GM12878 (cell line): ENCODE results near the gene PTPRM. TPM values are rescaled to one million over a fixed set of nuclear protein-coding genes. Genes with fewer than 3 reads are reported as not detected.

Experiments
- ATAC-seq: fragments of 200-7000 bp; cut with Tn5 transposase; 3 replicates; pipeline ENCODE4 v1.9.1; 2020; ENCODE audit warnings: mild to moderate bottlenecking, moderate library complexity
- BruUV-seq: library from RNA; stranded (reverse); fragments of 400-500 nt; replicated peaks from 2 replicates; lab custom pipeline; 2021; lab: Mats Ljungman, UMichigan
- CTCF ChIA-PET: fragments of 300-600 bp; sonication (Branson Sonifier 250); formaldehyde crosslinking; extraction: SDS; loops from one replicate; lab custom pipeline; 2021; ENCODE audit warnings: inconsistent platforms; lab: Yijun Ruan, JAX
- POLR2A ChIA-PET: fragments of 350-600 bp; formaldehyde crosslinking; extraction: SDS; loops from one replicate; lab custom pipeline; 2021; ENCODE audit warnings: inconsistent platforms; lab: Charles Lee
- RAD21 ChIA-PET: fragments of 300-600 bp; sonication (Branson Sonifier 250); formaldehyde crosslinking; loops from one replicate; lab custom pipeline; 2023; ENCODE audit warnings: antibody characterized with exemption; ENCODE audit not compliant: unreplicated experiment; lab: Charles Lee
- SMC1A ChIA-PET: fragments of 300-600 bp; sonication (Branson Sonifier 250); formaldehyde crosslinking; loops from one replicate; lab custom pipeline; 2023; ENCODE audit not compliant: unreplicated experiment, uncharacterized antibody; lab: Charles Lee
- DNase-seq: peaks from one replicate; pipeline ENCODE4 v3.0.0-alpha.2; 2011; ENCODE audit warnings: low read depth, low spot score
- FAIRE-seq: peaks from 3 replicates; lab custom pipeline; 2011; peaks lifted over from hg19 to GRCh38; lab: Jason Lieb, UNC
- H2AFZ ChIP-seq: 2 replicates; pipeline ENCODE4 v1.6.0; 2011; ENCODE audit warnings: low read depth, low read length, control low read depth; ENCODE audit not compliant: control insufficient read depth
- H3K27ac ChIP-seq: 2 replicates; pipeline ENCODE4 v1.5.1; 2011; ENCODE audit warnings: control low read depth; ENCODE audit not compliant: control insufficient read depth, insufficient read depth
- H3K27me3 ChIP-seq, 2 experiments: replicated peaks in 1 of 2; 2 replicates each; pipeline versions ENCODE4 v1.6.0 to v1.6.1; 2011; ENCODE audit warnings: low read length in 1 of 2; ENCODE audit not compliant: control insufficient read depth in 2 of 2, insufficient read depth in 2 of 2
- H3K36me3 ChIP-seq, 2 experiments: 2 replicates each; pipeline ENCODE4 v1.5.1; 2011; ENCODE audit warnings: low read length in 1 of 2; ENCODE audit not compliant: control insufficient read depth in 2 of 2, insufficient read depth in 2 of 2
- H3K4me1 ChIP-seq: 2 replicates; pipeline ENCODE4 v1.6.1; 2011; ENCODE audit warnings: mild to moderate bottlenecking, low read length, moderate library complexity, mixed read lengths; ENCODE audit not compliant: control insufficient read depth, insufficient read depth
- H3K4me2 ChIP-seq: 2 replicates; pipeline ENCODE4 v1.6.0; 2011; ENCODE audit warnings: control low read depth; ENCODE audit not compliant: control insufficient read depth, insufficient read depth
- H3K4me3 ChIP-seq: fragments of 200-600 bp; sonication (generic); 2 replicates; pipeline ENCODE4 v1.5.1; 2016
- H3K79me2 ChIP-seq: 2 replicates; pipeline ENCODE4 v1.6.0; 2011; ENCODE audit warnings: low read length; ENCODE audit not compliant: control insufficient read depth, insufficient read depth
- H3K9ac ChIP-seq: 2 replicates; pipeline ENCODE4 v1.8.0; 2011; ENCODE audit warnings: low read length, control low read depth, mixed read lengths; ENCODE audit not compliant: control insufficient read depth, insufficient read depth
- H3K9me3 ChIP-seq: replicated peaks from 3 replicates; pipeline ENCODE4 v1.5.1; 2011; ENCODE audit warnings: mild to moderate bottlenecking, low read length; ENCODE audit not compliant: control insufficient read depth, insufficient read depth
- H4K20me1 ChIP-seq: 2 replicates; pipeline ENCODE4 v1.6.0; 2011; ENCODE audit not compliant: control insufficient read depth, insufficient read depth
- CUX1 ChIP-seq: IDR thresholded peaks from 2 replicates; pipeline ENCODE4 v1.6.1; 2012; ENCODE audit warnings: improper control_type of control experiment, low read depth, low read length; ENCODE audit not compliant: insufficient replicate concordance
- EGR1 ChIP-seq, 2 experiments: IDR thresholded peaks; 1 replicate in 1 of 2; 2 replicates in 1 of 2; pipeline ENCODE4 v1.6.1; 2011 to 2012; ENCODE audit warnings: low read depth in 2 of 2, low read length in 2 of 2, borderline replicate concordance in 1 of 2, mild to moderate bottlenecking in 1 of 2, moderate library complexity in 1 of 2
- FOXM1 ChIP-seq: IDR thresholded peaks from 2 replicates; pipeline ENCODE4 v1.6.1; 2012; ENCODE audit warnings: low read depth, mild to moderate bottlenecking, inconsistent platforms, low read length, moderate library complexity
- HDGF ChIP-seq: fragments of 450-650 bp; IDR thresholded peaks from 2 replicates; pipeline ENCODE4 v1.6.1; 2016; ENCODE audit warnings: antibody characterized with exemption
- KDM1A ChIP-seq: fragments of 200-600 bp; sonication (generic); IDR thresholded peaks from 2 replicates; pipeline ENCODE4 v1.6.1; 2016; ENCODE audit warnings: borderline replicate concordance
- NFYB ChIP-seq: IDR thresholded peaks from 2 replicates; pipeline ENCODE4 v1.6.1; 2011; ENCODE audit warnings: low read depth, mild to moderate bottlenecking, low read length, improper control_type of control experiment, moderate library complexity; ENCODE audit not compliant: insufficient read depth
- POLR2AphosphoS2 ChIP-seq: IDR thresholded peaks from 2 replicates; pipeline ENCODE4 v1.6.1; 2011; ENCODE audit warnings: low read depth, mild to moderate bottlenecking, low read length, improper control_type of control experiment, moderate library complexity
- RB1 ChIP-seq: fragments of 450-650 bp; formaldehyde crosslinking; IDR thresholded peaks from 2 replicates; pipeline ENCODE4 v1.6.1; 2017; ENCODE audit warnings: mild to moderate bottlenecking, borderline replicate concordance
- SMAD5 ChIP-seq: IDR thresholded peaks from 2 replicates; pipeline ENCODE4 v1.6.1; 2016; ENCODE audit warnings: antibody characterized with exemption, low read depth
- SPI1 ChIP-seq: IDR thresholded peaks from 2 replicates; pipeline ENCODE4 v1.6.1; 2011; ENCODE audit warnings: low read depth, mild to moderate bottlenecking, low read length, moderate library complexity, borderline replicate concordance; ENCODE audit not compliant: insufficient read depth
- WGBS: methylation state at CpG from one replicate; pipeline ENCODE4 v1.1.6; 2016; ENCODE audit warnings: low lambda C conversion rate; ENCODE audit not compliant: insufficient replicate concordance, insufficient coverage; ENCODE audit errors: missing lambda C conversion rate; 5-methylcytosine and 5-hydroxymethylcytosine counted together
- in situ Hi-C: fragments of 300-500 bp; cut with MboI; formaldehyde crosslinking; loops from 9 replicates; pipeline ENCODE4 v1.14.3; 2018; ENCODE audit warnings: mixed read lengths
- intact Hi-C: fragments of 100-400 bp; cut with micrococcal nuclease; formaldehyde crosslinking; loops from one replicate; pipeline ENCODE4 v1.14.2; 2022; ENCODE audit not compliant: unreplicated experiment
- polyA plus RNA-seq, 11 experiments: library from polyadenylated mRNA; depleted of rRNA in 4 of 11; unstranded in 6 of 11; stranded (reverse) in 5 of 11; fragments of >200 nt; fragmentation: Nextera tagmentation in 4 of 11; fragmentation: Illumina TruSeq in 1 of 11; extraction: Ambion mirVana in 4 of 11; extraction: Trizol in 1 of 11; gene quantifications; 1 replicate in 1 of 11; 2 replicates in 10 of 11; pipeline versions ENCODE4 v1.2.1 to v1.2.3, GENCODE V29; 2011 to 2016; ENCODE audit warnings: inconsistent platforms in 2 of 11, missing spikeins in 2 of 11, low read depth in 1 of 11
- total RNA-seq, 4 experiments: library from RNA; depleted of rRNA in 3 of 4; stranded (reverse); fragments of >200 nt in 3 of 4; fragmentation: Illumina TruSeq in 1 of 4; extraction: Trizol in 1 of 4; gene quantifications; 2 replicates each; pipeline versions ENCODE4 v1.2.1 to v1.2.3, GENCODE V29; 2013 to 2021

Gene PTPRM
- total and polyA plus RNA-seq, 10 of the 15 experiments (the other 5 are each of a cell fraction or from before 2014, with no cell fraction given), result 0.07 to 22.6 (median 0.60) TPM

- RAD21 ChIA-PET, result no interaction called here
- Histone ChIP-seq H3K4me2 (no peak overlapping the region), H3K9me3 (no peaks in the 10 kb centered on the region), H3K79me2 (no peaks in the 10 kb centered on the region), H3K4me1 (no peaks in the 10 kb centered on the region), H3K4me3 (no peak overlapping the region), H3K9ac (no peak overlapping the region), H2AFZ (no peak overlapping the region), H3K27me3 (no peaks in the 10 kb centered on the region), H4K20me1 (no peaks in the 10 kb centered on the region), H3K27ac (no peak overlapping the region), H3K36me3 (no peaks in the 10 kb centered on the region)
- TF ChIP-seq SMAD5, result no peak
- TF ChIP-seq KDM1A, result no peak
- peak; percentile 10; the same call in 1 of the 2 replicates for TF ChIP-seq SPI1
- no peak for TF ChIP-seq FOXM1
- TF ChIP-seq NFYB, result no peak
- TF ChIP-seq RB1, result no peak
- no peak for TF ChIP-seq HDGF
- intact Hi-C loops, result no loop called here
- SMC1A ChIA-PET, result interaction anchor here (1.0 kb wide), 1 partner anchor 10 kb away, joined by 3 read pairs; no protein-coding TSS in a partner anchor
- POLR2A ChIA-PET, result no interaction called here
- FAIRE-seq (no peak), ATAC-seq (no peak), DNase-seq (no peak)
- WGBS, result 49% methylated on average over 7 of the region's 7 CpGs
- no TSS peak for BruUV-seq
- CTCF ChIA-PET, result no interaction called here
- in situ Hi-C loops, result no loop called here
These were observed 75.3 kb downstream of the PTPRM start for GRCh38 chr18:7642331-7642890.

- SMC1A ChIA-PET, result no interaction called here
- WGBS, result 0% methylated on average over 1 of the region's 1 CpG
- intact Hi-C loops, result no loop called here
- H2AFZ ChIP-seq, result no peak overlapping the region
- no peaks in the 10 kb centered on the region for H3K9me3 ChIP-seq
- no peak for DNase-seq
- no peaks in the 10 kb centered on the region for H3K4me1 ChIP-seq
- in situ Hi-C loops, result no loop called here
- no peak overlapping the region for H3K27ac ChIP-seq
- no peak for FAIRE-seq
- CTCF ChIA-PET, result no interaction called here
- BruUV-seq, result no TSS peak
- POLR2A ChIA-PET, result no interaction called here
- H3K4me2 ChIP-seq, result no peak overlapping the region
- no peak for ATAC-seq
- no peaks in the 10 kb centered on the region for H4K20me1 ChIP-seq
- H3K36me3 ChIP-seq, result no peaks in the 10 kb centered on the region
- no peaks in the 10 kb centered on the region for H3K79me2 ChIP-seq
- H3K9ac ChIP-seq, result no peak overlapping the region
- no peak overlapping the region for H3K4me3 ChIP-seq
- H3K27me3 ChIP-seq, result no peaks in the 10 kb centered on the region
- RAD21 ChIA-PET, result no interaction called here
- TF ChIP-seq POLR2AphosphoS2, result no peak
- TF ChIP-seq EGR1 (IDR thresholded peaks at IDR 0.05; ENCODE audit: borderline replicate concordance in 1 of 2, low read depth in 2 of 2, low read length in 2 of 2), result no peak
- TF ChIP-seq CUX1, result no peak
These were observed 78.6 kb downstream of the PTPRM start for GRCh38 chr18:7645756-7646155.
